GM19395 (cell line): ENCODE results near the gene DBX1.

Experiments
- ATAC-seq: cut with Tn5 transposase; IDR thresholded peaks from one replicate; pipeline ENCODE4 v1.9.1; 2021; ENCODE audit warnings: mild to moderate bottlenecking, moderate library complexity; ENCODE audit not compliant: unreplicated experiment

DBX1 gene

GRCh38 chr11:20126724-20127123, 33.6 kb downstream of the DBX1 start:
- no peak for ATAC-seq

- no peak for ATAC-seq
Measured at GRCh38 chr11:20125927-20126326, 34.3 kb downstream of the DBX1 start.

GRCh38 chr11:20122131-20122530, 38.1 kb downstream of the DBX1 start:
- ATAC-seq: no peak

GRCh38 chr11:20120134-20120925, 39.9 kb downstream of the DBX1 start:
- no peak for ATAC-seq

GRCh38 chr11:20119315-20119714, 41.0 kb downstream of the DBX1 start:
- no peak for ATAC-seq

- ATAC-seq: no peak
Measured at GRCh38 chr11:20118209-20118608, 42.1 kb downstream of the DBX1 start.

- no peak for ATAC-seq
Measured at GRCh38 chr11:20117291-20117690, 43.0 kb downstream of the DBX1 start.

GRCh38 chr11:20116825-20117224, 43.5 kb downstream of the DBX1 start:
- no peak for ATAC-seq

GRCh38 chr11:20114588-20114987, 45.7 kb downstream of the DBX1 start:
- ATAC-seq: no peak

GRCh38 chr11:20113149-20113438, 47.2 kb downstream of the DBX1 start:
- no peak for ATAC-seq

GRCh38 chr11:20112291-20113148, 47.8 kb downstream of the DBX1 start:
- no peak for ATAC-seq

GRCh38 chr11:20111871-20112270, 48.4 kb downstream of the DBX1 start:
- no peak for ATAC-seq

GRCh38 chr11:20110908-20111669, 49.2 kb downstream of the DBX1 start:
- peak; percentile 85 for ATAC-seq

- ATAC-seq: no peak
Measured at GRCh38 chr11:20109731-20110445, 50.4 kb downstream of the DBX1 start.
